ENCODE data around the gene ARHGAP36.

The ARHGAP36 gene, protein sequence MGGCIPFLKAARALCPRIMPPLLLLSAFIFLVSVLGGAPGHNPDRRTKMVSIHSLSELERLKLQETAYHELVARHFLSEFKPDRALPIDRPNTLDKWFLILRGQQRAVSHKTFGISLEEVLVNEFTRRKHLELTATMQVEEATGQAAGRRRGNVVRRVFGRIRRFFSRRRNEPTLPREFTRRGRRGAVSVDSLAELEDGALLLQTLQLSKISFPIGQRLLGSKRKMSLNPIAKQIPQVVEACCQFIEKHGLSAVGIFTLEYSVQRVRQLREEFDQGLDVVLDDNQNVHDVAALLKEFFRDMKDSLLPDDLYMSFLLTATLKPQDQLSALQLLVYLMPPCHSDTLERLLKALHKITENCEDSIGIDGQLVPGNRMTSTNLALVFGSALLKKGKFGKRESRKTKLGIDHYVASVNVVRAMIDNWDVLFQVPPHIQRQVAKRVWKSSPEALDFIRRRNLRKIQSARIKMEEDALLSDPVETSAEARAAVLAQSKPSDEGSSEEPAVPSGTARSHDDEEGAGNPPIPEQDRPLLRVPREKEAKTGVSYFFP

DNA sequence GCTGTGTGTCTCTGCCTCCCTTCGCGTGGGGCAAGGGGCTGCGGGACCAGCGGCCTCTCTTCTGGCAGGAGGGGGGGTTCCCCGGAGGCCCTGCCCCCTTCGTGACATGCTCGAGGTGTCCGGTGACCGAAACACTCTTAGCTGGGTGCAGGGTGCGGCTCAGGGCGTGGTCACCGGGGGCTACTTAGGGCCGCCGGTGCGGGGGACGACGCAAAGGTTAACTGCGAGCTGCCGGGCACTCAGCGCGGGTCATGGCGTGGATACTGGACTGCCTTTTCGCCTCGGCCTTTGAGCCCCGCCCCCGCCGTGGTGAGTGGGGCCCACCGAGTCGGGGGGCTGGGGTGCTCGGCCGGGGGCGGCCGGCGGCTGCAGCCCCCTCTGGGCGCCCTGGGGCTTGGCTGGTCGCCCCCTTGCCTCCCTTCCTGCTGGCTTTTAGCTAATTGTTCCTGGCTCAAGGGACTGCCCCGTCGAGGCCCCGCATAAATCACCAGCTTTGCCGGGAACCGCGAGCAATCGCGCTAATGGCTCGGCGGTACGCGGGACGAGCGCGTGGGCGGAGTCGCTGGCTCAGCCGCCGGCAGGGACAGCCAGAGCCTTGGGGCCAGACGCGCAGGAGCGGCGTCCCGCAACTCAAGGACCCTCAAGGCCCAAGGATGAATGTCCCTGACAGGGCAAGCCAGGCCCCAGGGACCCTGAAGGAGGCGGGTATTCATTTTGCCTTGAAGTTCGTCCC lies at the start of gene ARHGAP36:
ARHGAP36 (plus strand) TSS at position 211 of the 733 bp plus-strand sequence. CDS start 23,320 bp downstream, outside the sequence.
- no peak for DNase-seq (ENCODE audit: low read depth)

DNA sequence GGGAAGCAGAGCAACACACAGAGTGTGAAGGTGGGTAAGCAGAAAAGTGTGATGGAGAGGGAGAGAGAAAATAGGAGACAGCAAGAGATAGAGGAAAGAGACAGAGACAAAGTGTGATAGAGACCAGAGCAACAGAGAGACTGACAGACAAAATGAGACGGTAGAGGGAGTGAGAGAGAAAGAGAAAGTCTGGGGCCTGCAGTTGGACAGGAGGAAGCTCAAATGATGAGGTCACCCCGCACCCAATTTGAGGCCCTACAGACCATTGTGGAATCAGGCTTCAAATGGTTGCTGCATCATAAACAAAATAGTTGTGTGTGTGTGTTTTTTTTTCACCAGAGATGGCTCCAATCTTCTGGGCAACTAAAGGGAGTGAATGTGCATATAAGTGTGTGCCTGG lies 48.0 kb upstream of the ARHGAP36 start:
- DNase-seq (ENCODE audit: low read depth): no peak

DNA sequence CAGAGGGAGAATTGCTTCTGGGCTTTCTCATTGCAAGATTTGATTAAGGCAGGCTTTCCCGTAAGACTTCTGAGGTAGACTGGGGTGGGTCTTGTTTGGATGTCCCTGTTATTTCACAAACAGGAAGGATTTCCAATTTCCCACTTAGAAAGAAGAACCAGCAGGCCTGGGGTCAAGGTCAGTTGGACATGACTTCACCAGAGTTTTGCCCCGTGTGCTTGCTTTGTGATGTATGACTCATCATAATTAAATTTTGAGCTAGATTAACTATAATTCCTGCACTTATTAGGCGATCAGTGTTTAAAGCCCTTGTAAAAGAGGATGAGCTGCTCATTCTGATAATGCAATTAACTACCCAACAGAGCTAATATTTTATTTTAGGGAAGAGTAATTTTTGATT lies 32.8 kb upstream of the ARHGAP36 start:
- DNase-seq (ENCODE audit: low read depth): no peak

DNA sequence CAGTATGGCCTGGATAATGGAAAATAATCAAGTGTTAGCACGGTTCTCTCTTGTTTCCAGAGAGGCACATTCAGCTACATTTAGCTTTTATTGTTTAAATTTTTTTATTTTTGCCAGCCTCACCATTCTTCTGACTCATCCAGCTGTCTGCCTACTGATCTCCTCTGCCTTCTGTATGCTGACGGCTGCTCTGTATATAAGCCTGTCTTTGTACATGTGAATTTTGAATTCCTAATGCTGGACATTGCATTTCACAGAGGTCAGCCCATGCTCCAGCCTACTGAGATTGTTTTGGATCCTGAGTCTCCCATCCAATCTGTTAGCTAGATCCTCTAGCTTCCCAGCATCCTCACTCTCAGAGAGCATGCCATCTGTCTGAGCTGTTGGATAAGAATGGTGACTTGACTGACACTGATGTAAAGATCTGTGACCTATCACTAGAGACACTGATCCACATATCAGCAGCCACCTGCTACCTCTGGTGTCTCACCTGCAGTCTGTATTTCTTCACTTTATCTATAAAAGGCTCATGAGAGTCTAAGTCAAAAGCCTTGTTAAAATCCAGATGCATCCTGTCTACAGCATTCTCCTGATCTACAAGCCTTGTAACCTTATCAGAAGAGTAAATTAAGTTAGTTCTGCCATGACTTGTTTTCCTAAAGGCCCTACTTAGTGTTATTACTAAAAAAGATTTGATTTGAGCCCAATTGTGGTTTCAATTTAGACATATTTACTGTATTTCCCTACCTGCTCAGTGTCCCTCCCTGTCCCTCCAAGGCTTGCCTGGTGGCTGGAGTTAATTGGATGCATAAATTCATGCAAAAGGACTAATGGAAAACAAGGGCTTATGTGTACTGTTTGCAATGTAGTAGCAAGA lies 25.6 kb upstream of the ARHGAP36 start:
- no peak for DNase-seq (ENCODE audit: low read depth)

DNA sequence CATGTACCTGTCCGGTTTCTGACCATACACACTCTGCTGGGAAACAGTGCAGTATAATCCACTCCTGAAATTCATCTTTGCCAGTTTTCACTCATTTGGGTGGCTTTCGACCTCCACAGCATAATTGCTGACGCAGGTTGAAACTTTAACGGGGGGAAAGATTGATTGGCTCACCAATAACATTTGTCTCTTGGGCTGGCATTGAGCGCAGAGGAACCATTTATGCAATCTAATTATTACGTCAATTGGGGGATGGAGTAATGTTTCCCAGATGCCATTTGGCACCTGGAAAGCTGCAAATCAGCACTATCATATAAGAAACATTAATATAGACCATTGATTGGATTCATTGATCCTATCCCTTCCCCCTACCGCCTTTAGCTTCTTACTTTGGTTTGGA lies 24.1 kb upstream of the ARHGAP36 start:
- no peak for DNase-seq (ENCODE audit: low read depth)

DNA sequence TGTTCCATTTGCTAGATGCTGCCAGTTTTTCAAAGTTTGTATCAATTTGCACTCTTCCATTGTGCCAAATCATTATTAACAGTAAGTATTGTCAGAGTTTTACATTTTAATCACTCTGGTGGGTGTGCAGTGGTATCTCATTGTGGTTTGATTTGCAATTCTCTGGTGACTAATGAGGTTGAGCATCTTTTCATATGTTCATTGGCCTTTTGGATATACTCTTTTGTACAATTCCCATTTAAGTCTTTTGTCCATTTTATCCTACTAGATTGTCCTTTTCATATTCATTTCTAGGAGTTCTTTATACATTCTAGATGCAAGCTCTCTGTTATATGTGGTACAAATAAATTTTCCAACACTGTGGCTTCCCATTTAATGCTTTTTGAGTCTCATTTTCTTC lies 17.4 kb upstream of the ARHGAP36 start:
- no peak for DNase-seq (ENCODE audit: low read depth)

DNA sequence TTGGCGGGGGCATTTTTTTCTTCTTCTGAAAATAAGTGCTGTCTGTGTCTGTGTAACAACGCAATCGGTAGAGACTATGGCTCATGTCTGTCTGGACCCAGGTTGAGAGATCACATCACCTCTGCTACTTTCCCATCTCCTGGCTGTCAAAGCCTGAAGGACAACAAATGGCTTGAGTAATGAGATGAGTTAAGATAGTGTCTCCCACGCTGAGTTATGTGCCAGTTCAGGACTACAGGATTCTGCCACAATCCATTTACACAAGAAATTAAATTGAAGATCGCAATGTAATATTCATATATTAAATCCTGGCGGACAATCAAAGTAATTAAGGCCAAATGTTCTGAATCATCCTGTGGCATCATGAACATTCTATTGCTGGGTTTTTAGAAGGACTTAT lies 16.5 kb upstream of the ARHGAP36 start:
- DNase-seq (ENCODE audit: low read depth): no peak

DNA sequence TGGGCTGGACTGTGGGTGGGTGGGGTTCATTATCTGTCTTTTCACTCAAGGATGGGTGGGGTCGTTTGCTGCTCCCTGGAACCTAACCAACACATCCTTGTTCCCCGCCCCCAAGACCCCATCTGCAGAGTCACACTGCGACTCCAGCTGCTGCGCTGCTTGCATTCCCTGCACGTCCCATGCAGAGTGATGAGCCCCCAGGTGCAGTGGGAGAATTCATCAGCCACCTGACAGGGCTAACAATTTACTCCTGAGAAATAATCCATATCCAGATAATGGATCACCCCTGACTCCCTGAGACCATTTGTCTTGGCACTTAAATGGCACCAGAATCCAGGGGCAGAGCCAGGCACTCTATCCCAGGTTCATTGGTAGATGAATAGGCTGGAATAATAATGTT lies 12.4 kb upstream of the ARHGAP36 start:
- DNase-seq (ENCODE audit: low read depth): no peak

DNA sequence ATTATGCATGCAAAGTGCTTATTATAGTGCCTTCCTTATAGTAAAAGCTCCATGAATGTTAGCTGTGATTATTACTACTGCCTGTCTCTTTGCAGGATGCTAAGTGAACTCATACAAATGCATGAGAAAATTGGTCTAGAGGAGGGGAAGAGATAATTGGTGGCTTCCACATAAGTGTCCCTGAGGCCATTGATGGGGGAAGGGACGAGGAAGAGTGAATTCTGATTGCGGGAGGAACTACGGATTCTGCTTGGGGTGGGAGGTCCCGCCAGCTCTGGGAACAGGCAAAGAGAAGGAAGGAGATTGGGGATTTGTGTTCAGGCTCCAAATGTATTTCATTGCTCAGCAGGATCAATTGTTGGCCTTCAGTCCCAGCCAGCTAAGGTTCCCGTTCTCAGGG lies 11.6 kb upstream of the ARHGAP36 start:
- no peak for DNase-seq (ENCODE audit: low read depth)

DNA sequence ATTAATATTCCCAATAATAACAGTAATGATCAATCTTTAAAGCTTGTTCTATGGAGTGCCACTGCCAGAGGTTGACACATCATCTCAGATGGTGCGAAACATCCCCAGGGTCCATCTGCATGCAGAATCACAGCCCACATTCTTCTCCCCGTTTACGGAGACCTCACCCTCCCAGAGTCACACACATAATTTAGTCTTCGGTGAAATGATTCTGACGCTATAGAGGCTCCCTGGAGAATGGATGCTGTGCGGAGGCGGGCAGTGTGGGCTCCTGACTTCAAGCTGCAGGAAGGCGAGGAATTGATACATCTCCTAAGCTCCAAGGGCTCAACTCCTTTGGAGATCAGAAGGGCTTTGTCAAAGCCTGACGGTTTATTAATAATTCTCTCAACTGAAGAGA lies 11.0 kb upstream of the ARHGAP36 start:
- DNase-seq (ENCODE audit: low read depth): no peak

DNA sequence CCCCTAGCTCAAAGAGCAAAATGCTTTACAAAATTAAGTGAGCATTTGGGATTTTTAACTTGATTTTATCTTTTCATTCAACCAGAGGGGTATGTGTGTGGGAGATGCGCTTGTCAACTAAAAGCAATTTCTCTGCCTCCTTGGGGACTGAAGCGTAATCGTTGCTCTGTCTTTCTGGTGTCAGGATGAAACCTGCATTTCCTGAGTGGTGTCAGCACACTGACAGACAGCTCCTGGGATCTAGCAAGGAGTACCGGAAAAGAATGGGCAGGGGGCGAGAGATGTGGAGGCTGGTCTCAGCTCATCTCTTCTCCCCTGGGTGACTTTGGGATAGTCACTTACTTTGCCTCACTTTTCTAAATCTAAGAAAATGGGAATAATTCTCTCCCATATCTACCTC lies 5.1 kb upstream of the ARHGAP36 start:
- DNase-seq (ENCODE audit: low read depth): no peak

DNA sequence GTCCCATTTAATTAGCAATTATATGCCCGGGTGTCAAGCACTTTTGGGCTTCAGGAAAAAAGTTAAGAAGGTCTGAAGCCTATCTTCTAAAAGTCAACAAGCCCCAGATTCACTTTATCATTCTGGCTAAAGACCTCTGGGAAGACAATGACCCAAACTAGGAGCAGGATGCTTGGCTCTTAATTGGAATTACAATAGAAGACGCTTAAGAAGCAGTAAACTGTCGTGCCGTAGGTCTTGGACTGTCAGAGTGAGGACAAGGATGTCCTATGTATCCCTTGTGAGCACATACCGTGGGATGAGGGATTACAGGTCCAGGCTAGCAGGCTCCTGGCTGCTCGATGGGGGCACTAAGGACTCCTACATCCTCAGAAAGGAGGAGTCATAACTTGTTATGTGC lies 3.2 kb upstream of the ARHGAP36 start:
- DNase-seq (ENCODE audit: low read depth): no peak

DNA sequence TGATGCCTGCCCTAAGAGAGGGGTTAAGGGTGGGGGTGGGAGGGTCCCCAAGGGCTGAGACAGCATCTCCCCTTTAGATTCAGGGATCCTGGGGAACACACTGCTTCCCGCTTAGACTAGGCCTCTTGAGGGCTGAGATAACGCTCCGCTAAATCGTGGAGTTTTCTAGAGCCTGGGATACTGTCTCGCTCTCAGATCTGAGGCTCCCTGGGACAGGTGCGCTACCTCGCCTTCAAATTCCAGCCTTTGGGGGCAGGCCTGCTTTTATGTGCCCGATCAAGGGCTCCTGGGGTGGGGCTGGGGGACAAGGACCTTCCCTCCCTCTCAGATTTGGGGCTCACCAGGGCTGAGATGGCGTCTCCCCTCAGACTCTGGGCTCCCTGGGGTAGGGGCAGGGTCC lies 440 bp upstream of the ARHGAP36 start:
- no peak for DNase-seq (ENCODE audit: low read depth)

DNA sequence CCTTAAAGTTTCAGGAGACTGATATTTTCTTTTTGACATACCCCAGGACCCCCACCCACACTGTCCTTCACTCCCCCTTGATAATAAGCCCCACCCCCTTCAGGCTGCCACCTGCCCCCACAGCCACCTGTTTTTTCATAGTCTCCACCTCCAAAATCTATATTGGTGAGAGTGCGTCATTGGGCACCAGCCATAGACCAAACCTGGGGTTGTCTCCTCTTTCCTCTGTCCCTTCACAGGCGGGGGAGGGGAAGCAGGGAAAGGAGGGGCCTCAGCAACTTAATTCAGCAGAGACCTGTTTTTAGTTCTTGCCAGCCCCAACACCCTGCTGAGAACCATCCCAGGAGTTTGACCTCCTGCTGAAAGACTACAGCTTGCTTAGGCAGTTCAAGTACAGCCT lies 1.1 kb downstream of the ARHGAP36 start:
- no peak for DNase-seq (ENCODE audit: low read depth)

DNA sequence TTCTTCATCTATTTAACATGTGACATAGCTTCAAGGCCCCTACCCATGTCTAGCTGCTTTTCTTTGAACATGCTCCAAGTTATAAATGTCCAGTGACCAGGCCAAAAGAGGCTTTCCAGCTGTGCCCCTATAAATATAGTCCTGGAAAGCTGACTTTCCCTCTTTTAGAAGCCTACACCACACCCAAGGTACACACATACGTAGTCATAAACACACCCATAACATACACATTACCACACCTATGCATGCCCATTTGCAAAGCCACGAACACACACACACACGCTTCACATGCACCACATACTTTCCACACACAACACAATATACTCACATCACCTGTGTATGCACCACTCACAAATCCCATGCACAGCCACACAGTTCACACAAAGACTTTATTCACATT lies 2.0 kb downstream of the ARHGAP36 start:
- DNase-seq (ENCODE audit: low read depth): no peak

DNA sequence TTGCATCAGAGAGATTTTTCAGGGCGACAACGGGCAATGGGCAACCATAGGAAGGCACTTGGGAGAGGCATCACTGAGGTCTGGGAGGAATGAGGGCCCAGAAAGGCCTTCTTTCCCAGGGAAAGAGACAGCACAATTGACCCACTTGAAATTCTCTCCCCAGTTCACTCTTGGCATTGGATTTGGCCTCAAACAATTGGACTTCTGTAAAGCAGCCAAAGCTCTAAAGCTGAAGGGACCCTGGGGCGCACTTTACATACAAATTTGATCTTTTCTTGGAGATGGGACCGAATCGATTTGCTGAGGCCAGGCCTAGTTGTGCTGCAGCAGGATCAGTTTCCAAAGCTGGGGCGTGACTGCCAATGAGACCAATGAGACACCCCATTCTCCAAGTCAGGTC lies 3.2 kb downstream of the ARHGAP36 start:
- no peak for DNase-seq (ENCODE audit: low read depth)

DNA sequence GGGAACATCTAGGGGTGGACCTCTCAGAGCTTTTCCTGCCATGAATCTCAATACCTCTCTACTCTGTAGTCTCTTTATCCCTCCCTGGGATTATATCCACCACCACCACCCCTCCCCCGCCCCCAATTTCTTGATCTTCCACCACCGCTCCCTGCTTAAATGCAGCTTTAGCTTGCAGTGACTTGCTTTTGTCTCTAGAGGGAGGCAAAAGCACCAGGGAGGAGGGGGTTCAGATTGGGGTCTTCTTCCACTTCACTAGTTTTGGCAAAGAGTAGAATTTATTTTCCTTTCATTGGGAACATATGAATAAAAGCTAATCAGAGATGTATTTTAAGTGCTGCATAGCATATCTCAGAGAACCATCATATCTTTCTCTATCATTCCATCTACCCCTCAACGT lies 5.5 kb downstream of the ARHGAP36 start:
- no peak for DNase-seq (ENCODE audit: low read depth)

DNA sequence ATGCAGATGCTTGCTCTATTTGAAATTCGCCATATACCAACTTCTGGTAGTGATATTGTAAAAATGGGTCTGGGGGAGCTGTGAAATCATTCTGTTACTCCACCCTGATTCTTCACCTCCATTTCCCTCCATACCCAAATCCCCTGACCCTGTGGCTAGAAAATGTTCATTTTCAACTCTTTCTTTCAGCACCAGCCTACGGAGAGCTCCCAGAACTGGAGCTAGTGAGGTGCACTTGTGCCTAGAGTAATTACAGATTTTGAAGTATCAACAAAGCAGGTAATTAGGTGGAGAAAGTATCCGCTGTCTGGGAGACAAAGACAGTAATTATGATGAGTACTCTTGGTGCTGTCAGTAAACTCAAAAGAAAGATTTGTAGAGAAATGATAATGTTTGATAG lies 8.1 kb downstream of the ARHGAP36 start:
- no peak for DNase-seq (ENCODE audit: low read depth)

DNA sequence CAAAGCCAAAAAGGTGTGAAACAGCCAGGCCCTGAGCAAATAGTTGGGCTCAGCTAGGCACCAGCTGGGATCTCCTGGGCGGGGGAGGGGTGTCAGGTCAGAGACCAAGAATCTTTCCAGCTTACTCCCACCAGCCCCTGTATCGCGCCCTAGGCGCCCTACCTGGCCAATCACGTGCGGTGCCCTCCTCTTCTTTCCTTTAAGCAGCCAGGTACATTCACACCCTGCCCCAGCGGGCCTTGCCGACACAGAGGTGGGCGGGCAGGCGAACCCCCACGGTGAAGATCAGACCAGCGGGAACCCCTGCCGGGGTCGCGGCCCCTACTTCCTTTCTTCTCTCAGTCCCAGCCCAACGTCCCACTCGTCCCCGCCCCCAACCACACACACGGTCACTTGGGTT lies 9.1 kb downstream of the ARHGAP36 start:
- no peak for DNase-seq (ENCODE audit: low read depth)

DNA sequence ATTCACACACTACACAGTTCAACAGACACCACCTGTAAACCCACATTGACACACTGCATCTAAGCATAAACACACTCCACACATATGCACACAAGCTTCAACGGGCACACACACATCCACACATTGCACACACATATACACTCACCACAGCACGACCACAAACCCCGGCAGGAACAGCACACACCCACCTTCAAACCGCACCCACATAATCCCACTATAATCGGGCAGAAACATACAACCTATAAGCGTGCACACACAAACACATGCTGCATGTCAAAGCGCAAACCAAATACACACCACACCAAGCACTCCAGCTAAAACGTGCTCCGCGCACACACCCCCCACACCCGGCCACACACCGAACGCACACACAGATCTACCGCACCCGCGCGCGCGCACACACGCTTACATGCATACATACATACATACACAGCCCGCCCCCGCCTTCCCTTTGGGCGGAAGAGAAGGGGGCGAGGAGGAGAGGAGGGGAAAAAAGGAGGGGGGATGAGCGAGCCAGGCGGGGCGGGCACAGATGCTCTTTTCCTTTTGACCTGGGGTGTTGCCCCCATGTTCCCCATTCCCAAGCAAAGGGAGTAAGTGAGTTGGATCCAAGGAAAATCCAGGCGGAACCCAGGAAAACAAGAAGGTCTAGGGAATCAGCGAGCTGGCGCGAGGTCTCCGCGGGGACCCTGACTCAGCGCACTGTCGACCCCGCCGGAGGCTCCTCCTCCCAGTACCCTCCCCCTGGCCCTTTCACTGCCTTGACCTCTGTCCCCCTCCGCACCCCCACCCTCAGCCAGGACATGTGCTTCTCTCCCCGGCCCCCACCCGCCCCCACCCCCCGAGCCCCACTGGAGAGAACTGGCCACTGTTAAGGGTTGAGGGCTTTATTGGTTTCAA lies 9.9 kb downstream of the ARHGAP36 start:
- no peak for DNase-seq (ENCODE audit: low read depth)

Data from non-pigmented ciliary epithelial cell (primary cell).